Superior temporal gyrus (tissue), 1 donor: ENCODE data around the gene DPM3.
"Not testable (repeated sequence)": the region's sequence is repeated elsewhere in the genome, so short reads cannot be mapped to it uniquely, and the experiment has no call there.

Source experiments
- DNase-seq: peaks from one replicate; pipeline ENCODE4 v3.0.0-alpha.2; 2016; ENCODE audit errors: extremely low spot score

Gene DPM3

DNA sequence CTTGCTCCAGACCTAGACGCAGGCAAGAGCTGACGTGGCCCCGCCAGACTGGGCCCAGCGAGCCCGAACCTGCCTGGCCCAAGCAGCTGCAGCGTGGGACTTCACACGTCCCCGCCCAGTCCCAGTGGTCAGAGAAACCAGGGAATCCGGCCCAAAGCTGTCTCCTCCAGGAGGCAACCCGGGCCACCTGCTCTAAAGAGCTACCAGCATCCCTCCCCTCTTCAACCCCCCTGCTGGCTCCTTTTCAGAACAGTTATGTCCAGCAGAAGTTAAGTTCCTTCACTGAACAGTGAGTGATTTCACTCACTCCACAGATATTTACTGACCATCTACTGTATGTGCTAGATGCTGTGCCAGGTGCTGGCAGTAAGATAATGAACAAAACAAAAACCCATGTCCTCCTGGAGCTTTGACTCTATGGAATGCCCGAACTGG is 14.8 kb downstream of the DPM3 start:
- DNase-seq, result peak; percentile 41

DNA sequence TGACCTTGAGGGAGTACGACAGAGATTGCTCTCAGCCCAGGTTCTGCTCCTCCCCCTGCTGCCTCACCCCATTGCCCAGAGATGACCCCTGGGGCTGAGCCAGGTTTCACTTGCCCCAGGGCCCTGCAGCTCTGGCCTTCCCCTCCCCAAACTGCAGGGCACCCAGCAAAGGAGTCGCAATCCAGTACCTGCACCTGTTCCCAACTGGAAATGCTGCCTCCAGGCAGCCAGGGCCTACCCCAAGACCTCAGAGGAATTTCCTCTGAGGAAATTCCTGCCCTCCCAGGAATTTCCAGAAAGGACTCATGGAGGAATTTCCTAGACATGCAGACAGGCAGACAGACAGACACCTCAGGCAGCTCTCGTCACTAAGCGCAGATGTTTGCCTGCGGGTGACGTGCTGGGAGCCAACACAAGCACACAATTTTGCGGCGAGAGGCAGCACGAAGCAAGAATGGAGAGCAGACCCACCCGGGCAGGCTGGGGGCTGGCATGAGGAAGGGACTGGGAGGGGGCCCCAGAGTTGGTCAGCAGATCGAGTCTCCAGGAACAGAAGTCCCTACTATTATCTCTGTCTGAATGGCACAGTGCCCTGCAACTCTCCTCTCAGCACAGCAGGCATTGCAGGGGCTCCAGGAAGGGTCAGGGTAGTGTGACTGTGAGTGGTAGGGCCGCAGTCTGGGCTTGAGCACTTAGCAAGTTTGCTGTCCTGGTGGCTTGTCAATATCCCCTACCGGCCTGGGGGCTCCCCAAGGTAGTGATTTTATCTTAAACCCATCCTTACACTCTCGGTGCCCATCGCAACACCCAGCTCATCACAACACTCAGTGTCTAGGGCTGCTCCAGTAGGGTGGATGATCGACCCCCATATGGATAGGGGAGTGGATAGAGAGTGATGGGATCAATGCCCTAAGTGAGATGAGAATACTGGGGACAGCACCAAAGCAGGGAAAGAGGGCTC is 15.5 kb downstream of the DPM3 start:
- peak; percentile 16 for DNase-seq

DNA sequence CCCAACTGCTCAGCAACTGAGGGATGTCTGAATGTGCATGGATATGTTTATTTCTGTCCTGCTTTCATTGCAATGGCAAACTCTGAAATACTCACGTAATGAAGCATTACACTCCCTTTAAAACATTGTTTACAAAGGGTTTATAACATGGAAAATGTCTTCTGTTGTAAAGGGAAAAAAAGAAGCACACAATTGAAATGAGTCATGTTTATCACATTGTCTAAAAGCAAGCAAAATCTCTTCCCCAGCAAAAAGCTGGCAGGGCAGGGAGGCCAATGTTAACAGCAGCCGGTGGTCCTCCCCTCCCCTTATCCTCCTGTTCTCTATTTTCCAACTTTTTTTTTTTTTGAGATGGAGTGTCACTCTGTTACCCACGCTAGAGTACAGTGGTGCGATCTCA is 16.5 kb downstream of the DPM3 start:
- peak; percentile 9 for DNase-seq

DNA sequence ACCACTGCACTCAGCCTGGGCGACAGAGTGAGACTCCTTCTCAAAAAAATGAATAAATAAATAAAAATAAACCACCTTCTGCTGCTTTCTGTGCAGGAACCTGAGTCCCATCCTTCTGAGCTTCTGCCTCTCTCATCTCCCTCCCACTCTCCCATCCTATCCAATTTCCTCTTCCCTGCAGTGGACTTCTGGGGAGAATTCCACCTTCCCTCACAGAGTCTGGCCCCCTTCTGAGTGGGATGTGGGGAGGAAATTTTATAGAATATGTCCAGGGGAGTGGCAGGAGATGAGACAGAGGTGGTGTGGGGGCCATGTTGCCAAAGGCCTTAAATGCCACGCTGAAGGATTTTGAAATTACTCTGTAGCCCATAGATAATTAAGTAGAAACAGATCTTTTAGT is 18.0 kb downstream of the DPM3 start:
- no peak for DNase-seq

DNA sequence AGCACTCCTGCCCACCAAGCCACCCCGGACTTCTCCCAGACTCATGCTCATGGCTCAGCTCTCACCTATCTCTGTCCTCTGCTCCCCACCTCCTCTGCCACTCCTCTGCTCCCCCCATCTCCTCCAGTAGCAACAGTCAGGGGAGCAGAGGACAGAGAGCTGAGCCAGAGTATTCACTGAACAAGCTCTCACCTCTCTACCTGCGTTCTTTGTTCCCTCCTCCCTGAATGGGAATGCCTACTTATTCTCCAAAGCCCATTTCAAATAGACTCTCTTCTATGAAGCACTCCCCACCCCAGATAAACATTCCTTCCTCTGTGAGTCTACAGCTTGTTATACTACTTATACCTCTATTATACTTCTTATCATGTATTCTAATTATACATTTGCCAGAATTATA is 19.1 kb downstream of the DPM3 start:
- no peak for DNase-seq

DNA sequence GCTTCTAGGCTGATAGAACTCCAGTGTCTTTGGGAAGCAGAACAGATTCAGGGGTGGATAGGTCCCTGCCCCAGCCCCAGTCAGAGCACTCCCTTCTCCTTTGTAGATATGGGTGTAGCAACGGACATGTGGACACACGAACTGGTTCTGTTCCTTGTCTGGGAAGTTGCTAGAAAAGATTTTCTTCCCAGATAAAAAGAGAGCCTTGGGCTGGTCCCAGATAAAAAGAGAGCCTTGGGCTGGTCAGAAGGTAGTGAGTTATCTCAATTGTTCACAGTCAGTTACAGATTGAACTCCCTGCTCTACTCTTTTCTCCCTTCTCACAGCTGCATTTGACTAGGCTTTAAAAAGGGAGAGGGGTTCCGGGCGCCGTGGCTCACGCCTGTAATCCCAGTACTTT is 20.1 kb downstream of the DPM3 start:
- no peak for DNase-seq

DNA sequence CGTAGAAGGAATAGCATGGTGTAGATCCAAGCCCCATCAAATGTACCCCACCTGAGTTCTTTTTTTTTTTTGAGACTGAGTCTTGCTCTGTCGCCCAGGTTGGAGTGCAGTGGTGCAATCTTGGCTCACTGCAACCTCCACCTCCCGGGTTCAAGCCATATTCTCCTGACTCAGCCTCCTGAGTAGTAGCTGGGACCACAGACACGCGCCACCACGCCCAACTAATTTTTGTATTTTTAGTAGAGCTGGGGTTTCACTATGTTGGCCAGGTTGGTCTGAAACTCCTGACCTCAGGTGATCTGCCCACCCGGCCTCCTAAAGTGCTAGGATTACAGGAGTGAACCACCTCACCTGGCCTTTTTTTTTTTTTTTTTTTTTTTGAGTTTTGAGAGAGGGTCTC is 22.2 kb downstream of the DPM3 start:
- not testable (repeated sequence) for DNase-seq

DNA sequence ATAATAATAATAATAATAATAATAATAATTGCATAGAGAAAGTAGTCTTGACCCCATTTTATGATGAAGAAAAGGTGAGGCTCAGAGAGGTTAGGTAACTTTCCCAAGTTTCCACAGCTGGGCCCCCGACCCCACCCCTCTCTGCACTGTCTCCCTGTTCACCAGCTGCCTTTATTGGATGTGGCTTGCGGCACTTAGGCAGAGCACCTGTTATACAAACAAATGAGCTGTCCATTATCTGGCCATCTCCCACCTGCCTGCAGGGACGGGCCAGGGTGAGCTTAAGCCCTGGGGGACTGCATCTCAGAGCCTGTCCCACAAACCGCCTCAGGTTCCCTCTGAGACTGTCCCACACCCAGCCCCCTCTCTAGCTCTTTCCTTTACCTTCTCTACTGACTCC is 22.7 kb downstream of the DPM3 start:
- no peak for DNase-seq

DNA sequence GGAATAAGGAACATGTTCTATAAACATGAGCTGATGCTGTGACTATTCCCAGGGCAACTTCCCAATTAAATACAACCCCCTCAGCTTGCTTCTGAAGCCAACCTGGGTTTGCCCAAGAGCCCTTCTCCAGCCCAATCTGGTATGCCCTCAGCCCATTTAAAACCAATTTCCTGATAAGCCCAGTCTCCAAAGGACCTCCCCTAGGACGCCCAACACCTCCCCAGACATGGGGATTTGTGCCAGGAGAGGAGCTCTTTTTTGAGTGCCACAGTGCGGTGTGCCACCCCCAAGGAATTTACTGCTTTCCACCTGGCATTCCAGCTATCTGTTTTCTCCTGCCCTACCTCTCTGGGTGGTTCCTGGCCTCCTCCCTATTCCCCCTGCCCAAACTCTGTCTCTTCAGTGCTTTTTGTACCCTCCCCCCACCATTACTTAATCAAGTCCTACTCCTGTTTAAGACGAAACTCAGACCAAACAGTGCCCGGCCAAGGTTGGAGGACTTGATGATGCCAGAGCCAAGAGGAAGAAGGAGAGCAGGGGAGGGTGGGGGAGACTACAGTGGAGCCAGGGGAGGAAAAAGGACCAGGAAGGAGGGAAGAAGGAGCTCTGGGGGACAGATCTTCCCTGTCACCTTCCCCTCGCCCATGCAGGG is 24.1 kb downstream of the DPM3 start:
- no peak for DNase-seq

DNA sequence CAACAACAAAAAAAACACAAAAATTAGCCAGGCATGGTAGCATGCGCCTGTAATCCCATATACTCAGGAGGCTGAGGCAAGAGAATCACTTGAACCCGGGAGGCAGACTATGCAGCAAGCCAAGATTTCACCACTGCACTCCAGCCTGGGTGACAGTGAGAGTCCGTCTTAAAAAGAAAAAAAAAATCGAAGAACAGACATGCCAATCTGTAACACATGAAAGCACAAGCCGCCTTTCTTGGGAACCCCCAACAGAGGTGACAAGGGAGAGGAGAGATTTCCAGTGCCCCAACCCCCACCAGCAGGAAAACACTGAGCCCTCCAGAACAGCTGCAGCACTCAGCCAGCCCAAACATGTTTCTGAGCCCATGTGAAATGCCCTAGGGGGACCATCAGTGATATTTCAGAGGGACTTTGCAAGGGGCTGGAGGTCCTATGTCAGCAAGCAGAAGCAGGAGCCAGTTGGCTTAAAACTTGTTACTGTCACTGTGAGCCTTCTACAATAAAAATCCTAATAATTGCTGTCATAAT is 26.8 kb downstream of the DPM3 start:
- no peak for DNase-seq

DNA sequence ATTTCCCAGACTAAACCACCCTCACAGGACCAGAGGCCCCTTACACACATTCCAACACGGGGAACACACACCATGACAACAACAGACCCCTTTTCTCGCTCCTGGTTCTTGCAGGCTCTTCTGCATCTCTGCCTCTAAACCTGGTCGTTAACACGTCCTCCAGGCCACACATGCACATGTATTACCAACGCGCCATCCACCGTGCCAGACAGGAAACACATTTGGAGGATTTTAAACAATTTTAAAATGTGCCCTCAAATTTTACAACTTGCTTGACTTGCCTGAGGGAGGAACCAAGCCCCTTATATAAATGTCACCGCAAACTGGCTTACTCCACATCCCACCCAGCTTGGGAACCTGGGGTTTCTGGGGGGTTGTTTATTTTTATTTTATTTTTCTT is 29.5 kb downstream of the DPM3 start:
- no peak for DNase-seq

DNA sequence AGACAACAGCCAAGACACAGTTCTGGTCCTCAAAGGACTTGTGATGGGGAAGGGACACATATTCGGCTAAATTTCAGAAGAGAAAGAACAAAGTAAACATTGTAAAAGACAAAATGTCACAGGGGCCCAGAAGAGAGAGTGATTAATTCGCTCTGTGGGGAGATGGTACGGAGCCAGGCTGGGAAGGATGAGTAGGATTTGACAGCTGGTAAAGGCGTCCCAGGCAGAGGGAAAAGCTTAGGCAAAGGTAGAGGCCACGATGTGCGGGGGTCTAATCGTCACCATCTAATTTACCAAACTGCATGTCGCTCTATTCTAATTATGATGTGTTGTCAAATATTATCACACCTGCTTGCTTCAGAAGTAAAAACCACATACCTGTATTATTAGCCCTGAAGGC is 29.9 kb downstream of the DPM3 start:
- DNase-seq, result no peak

DNA sequence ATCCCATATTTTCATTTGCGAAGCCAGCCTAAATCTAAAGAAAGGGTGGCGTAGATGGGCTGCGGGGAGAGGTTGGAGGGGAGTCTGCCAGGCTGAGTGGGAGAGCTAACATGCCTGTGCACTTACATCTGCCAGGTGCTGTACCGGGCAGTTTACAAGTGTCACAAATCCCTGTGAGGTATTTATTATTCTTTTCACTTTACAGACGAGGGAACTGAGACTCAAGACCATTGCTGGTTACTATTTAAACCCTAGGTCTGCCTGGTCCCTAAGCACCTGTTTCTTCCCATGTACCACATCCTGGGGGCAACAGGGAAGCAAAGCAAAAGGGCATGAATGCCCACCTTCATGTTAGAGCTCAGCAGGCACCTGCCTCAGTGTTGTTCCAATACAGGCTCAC is 32.0 kb downstream of the DPM3 start:
- DNase-seq, result no peak

DNA sequence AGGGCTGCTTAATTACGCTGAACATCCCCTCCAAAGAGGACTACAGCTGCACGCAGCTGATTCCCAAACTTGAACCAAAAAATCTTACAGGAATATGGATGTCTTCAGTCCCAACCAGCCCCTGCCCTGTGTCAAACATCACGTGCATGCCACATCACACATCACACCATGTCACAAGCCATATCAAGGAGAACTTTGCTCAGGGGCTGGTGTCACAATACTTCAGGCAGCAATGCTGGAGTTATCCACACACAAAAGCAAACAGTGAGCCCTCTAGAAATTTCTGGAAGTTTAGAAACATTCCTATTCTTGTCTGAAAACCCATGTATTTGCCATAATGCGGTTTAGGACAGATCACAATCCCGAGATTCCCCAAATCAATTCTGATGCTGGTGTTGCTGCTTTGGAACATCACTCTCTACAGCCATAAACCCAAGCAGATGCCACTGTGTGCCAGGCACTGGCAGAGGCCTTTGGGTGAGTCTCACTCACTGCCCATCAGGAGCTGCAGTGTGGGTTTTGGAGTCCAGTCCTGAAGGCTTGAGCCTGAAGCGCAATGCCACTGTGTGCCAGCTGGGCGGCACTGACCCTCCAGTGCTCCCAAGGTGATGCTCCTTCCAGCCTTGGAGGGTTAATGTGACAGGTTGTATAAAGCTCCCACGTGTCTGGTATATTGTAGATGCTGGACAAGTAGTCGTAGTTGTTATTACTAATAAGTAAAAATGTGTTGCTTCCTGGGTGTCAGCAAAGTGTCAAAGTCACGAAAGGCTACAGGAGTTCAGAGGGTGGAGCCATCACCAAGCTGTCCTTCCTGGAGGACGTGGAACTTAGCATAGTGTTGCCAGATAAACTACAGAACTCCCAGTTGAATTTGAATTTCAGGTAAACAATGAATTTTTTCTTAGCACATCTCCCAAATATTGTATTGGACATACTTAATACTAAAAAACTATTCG is 32.7 kb downstream of the DPM3 start:
- DNase-seq, result no peak

DNA sequence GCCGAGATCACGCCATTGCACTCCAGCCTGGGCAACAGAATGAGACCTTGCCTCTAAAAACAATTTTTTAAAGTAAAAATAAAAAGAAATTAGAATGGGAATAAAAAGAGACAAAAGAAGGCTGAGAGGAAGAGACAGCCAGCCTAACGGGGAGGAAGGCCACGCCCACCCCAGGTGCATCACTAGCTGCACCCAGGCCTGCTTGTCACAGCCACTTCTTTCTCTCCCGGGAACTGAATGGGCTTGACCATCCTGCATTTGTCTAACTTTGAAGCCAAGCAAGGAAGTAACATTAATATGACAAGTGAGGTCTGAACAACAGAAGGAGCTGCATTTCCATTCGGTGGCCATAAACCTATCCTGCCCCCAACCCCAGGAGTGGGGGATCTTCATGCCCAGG is 33.5 kb downstream of the DPM3 start:
- DNase-seq, result no peak

DNA sequence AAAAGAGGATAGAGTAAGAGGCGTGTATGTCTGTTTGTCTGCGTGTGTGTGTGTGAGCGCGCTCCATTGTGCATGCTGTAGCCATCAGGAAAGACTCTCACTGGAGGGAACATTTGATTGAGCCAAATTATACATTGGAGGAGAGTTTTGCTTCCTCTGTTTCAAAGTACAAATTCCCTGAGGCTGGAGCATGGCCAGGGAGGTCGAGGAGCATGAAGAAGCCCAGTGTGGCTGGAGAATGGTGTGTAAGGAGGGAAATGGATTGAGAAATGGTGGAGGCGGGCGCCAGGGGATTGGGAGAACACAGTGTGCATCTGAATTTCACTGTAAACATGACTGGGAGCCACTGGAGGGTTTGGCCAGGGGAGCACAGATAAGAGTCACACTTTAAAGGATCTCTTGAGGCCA is 34.7 kb downstream of the DPM3 start:
- no peak for DNase-seq

DNA sequence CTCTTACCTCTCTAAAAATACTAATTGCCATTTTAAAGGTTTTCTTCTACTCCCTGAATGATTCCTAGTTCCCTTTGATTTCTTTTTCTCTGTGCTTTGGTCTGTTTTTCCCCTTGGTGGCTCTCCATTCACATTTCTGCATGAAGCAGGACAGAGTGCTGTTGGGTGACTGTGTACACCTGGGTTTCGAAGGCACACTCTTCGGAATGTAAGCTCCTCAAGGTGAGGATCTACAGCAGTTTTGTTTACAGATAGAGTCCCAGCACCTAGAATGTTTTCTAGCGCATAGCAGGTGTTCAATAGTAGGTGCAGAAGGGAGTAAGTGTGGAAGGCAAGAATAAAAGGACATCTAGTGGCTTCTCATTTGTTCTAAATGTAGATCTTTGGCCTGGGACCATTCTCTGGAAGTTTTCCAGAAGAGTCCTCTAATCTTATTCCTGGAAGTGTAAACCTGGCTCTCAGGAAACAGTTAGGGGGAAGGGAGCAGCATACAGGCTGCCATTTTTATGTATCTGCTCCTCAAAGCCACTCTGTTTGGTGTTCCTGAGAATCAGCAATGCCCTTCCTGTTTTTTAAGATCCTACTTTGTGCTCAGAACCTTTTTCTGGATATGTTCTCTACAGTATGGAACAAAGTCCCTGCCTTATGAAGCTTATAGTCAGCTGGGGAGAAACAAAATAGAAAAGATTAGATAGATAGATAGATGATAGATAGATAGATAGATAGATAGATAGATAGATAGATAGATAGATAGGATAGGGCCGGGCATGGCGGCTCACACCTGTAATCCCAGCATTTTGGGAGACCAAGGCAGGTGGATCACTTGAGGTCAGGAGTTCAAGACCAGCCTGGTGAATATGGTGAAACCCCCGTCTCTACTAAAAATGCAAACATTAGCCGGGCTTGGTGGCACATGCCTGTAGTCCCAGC is 35.5 kb downstream of the DPM3 start:
- no peak for DNase-seq

DNA sequence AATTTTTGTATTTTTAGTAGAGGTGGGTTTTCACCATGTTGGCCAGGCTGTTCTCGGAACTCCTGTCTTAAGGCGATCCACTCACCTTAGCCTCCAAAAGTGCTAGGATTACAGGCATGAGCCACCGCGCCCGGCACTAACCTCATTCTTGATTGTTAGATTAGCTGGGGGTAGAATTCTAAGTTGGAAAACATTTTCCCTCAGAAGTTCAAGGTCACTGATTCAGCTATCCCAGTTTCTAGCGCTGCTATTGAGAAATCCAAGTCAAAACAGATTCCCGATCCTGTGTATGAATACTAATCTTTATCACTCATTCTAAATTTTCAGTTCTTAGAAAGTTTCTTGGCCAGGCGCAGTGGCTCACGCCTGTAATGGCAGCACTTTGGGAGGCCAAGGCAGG is 37.0 kb downstream of the DPM3 start:
- DNase-seq, result no peak

DNA sequence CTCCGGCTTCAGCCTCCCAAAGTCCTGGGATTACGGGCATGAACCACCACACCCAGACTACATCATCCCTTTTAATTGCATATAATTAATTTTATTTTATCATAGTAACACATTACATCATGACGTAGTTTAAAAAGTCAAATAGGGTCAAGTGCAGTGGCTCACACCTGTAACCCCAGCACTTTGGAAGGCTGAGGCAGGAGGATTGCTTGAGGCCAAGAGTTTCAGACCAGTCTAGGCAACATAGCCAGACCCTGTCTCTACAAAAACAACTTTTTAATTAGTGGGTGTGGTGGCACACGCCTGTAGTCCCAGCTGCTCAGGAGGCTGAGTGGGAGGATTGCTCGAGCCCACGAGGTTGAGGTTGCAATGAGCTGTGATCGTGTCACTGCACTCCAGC is 41.0 kb downstream of the DPM3 start:
- no peak for DNase-seq

DNA sequence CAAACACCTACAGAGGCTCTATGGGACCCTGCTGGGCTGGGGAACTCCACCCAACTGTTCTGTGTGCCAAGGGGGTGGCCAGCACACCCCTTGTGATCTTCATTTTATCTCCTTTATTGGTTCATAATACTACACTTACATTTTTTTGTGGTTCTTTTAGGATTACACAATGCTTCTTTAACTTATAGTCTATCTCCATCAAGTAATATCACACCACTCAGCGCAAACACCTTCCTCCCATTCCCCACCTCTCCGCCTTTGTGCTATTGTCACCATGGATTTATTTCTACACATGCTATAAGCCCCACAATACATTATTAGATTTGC is 45.7 kb downstream of the DPM3 start:
- no peak for DNase-seq
